GM21528 (cell line): ENCODE results near the gene SRGAP2B.
"Not testable (repeated sequence)": the region's sequence is repeated elsewhere in the genome, so short reads cannot be mapped to it uniquely, and the experiment has no call there.

Experiments used
- ATAC-seq: cut with Tn5 transposase; IDR thresholded peaks from one replicate; pipeline ENCODE4 v1.9.1; 2021; ENCODE audit warnings: mild to moderate bottlenecking, moderate library complexity; ENCODE audit not compliant: unreplicated experiment, low FRiP score

SRGAP2B gene

GRCh38 chr1:145093517-145094149 lies 1.5 kb downstream of the SRGAP2B start:
- ATAC-seq: not testable (repeated sequence)

GRCh38 chr1:145082483-145083255 lies 12.5 kb downstream of the SRGAP2B start:
- ATAC-seq: not testable (repeated sequence)

- not testable (repeated sequence) for ATAC-seq
Measured at GRCh38 chr1:145080193-145080592, 14.9 kb downstream of the SRGAP2B start.

- not testable (repeated sequence) for ATAC-seq
Measured at GRCh38 chr1:145079737-145080136, 15.4 kb downstream of the SRGAP2B start.

GRCh38 chr1:145078787-145079370 lies 16.2 kb downstream of the SRGAP2B start:
- ATAC-seq: not testable (repeated sequence)

- not testable (repeated sequence) for ATAC-seq
Measured at GRCh38 chr1:145077872-145078786, 17.0 kb downstream of the SRGAP2B start.

GRCh38 chr1:145076877-145077276 lies 18.3 kb downstream of the SRGAP2B start:
- ATAC-seq: not testable (repeated sequence)

- ATAC-seq: not testable (repeated sequence)
Measured at GRCh38 chr1:145074021-145074559, 21.0 kb downstream of the SRGAP2B start.

GRCh38 chr1:145071569-145071968 lies 23.6 kb downstream of the SRGAP2B start:
- not testable (repeated sequence) for ATAC-seq

- ATAC-seq: not testable (repeated sequence)
Measured at GRCh38 chr1:145066486-145066885, 28.6 kb downstream of the SRGAP2B start.

GRCh38 chr1:145065194-145065826 lies 29.8 kb downstream of the SRGAP2B start:
- ATAC-seq: not testable (repeated sequence)

GRCh38 chr1:145063941-145064648 lies 31.0 kb downstream of the SRGAP2B start:
- ATAC-seq: not testable (repeated sequence)

GRCh38 chr1:145063285-145063684 lies 31.8 kb downstream of the SRGAP2B start:
- not testable (repeated sequence) for ATAC-seq

GRCh38 chr1:145058184-145058583 lies 36.9 kb downstream of the SRGAP2B start:
- peak; percentile 49 for ATAC-seq

GRCh38 chr1:145055217-145055760 lies 39.8 kb downstream of the SRGAP2B start:
- ATAC-seq: peak; percentile 99

- not testable (repeated sequence) for ATAC-seq
Measured at GRCh38 chr1:145053428-145053827, 41.7 kb downstream of the SRGAP2B start.

- ATAC-seq: not testable (repeated sequence)
Measured at GRCh38 chr1:145052019-145052776, 42.9 kb downstream of the SRGAP2B start.
